Omental fat pad (tissue), 4 donors: ENCODE measurements around the gene USP31. TPM values are rescaled to one million over a fixed set of nuclear protein-coding genes. Genes with fewer than 3 reads are reported as not detected.

Experiments
- ATAC-seq: fragments of 150-250 bp; one replicate; pipeline ENCODE4 v1.9.1; 2016; ENCODE audit warnings: mild to moderate bottlenecking, moderate library complexity; ENCODE audit not compliant: low FRiP score
- DNase-seq: peaks from one replicate; pipeline ENCODE4 v3.0.0-alpha.2; 2019; ENCODE audit warnings: low spot score
- total RNA-seq, 4 donors: library from RNA; depleted of rRNA; stranded (reverse); fragments of >200 nt; gene quantifications; one replicate each; pipeline ENCODE4 v1.1.0, GENCODE V29; 2016
- TF ChIP-seq, protein P1 (sequence below), 3 donors: fragments of 450-650 bp; IDR thresholded peaks; one replicate each; pipeline ENCODE4 v1.5.1; 2016 to 2017; ENCODE audit warnings: antibody characterized with exemption in 3 of 3, mild to moderate bottlenecking in 3 of 3, moderate library complexity in 2 of 3

USP31 gene
- total RNA-seq, 4 donors from 2014 or later, result 12.7 to 17.5 (median 15.9) TPM

DNA sequence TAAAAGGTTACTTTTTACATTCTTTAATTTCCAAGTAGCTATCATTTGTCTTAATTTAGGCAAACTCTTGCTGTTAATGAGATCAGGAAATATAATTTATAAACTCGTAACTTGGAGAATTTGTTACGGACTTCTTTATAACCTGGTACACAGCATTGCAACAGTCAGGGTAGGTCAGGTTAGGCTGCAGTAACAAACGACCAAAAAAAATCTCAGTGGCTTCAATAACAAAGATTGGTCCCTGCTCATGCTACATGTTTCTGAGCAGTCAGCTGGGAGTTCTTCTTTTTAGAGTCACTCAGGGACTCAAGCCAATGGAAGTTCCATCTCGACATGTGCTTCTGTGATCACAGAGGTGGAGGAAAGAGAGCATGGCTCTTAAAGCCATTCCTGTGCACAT, 110.1 kb downstream of the USP31 start:
- no peak for ATAC-seq
- TF ChIP-seq, protein P1, sequence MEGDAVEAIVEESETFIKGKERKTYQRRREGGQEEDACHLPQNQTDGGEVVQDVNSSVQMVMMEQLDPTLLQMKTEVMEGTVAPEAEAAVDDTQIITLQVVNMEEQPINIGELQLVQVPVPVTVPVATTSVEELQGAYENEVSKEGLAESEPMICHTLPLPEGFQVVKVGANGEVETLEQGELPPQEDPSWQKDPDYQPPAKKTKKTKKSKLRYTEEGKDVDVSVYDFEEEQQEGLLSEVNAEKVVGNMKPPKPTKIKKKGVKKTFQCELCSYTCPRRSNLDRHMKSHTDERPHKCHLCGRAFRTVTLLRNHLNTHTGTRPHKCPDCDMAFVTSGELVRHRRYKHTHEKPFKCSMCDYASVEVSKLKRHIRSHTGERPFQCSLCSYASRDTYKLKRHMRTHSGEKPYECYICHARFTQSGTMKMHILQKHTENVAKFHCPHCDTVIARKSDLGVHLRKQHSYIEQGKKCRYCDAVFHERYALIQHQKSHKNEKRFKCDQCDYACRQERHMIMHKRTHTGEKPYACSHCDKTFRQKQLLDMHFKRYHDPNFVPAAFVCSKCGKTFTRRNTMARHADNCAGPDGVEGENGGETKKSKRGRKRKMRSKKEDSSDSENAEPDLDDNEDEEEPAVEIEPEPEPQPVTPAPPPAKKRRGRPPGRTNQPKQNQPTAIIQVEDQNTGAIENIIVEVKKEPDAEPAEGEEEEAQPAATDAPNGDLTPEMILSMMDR (IDR thresholded peaks at IDR 0.05), result no peak
- DNase-seq, result no peak

GRCh38 chr16:23035240-23035639, 114.0 kb downstream of the USP31 start:
- ATAC-seq (no peak), DNase-seq (no peak)
- TF ChIP-seq, protein P1 (IDR thresholded peaks at IDR 0.05), result no peak

DNA sequence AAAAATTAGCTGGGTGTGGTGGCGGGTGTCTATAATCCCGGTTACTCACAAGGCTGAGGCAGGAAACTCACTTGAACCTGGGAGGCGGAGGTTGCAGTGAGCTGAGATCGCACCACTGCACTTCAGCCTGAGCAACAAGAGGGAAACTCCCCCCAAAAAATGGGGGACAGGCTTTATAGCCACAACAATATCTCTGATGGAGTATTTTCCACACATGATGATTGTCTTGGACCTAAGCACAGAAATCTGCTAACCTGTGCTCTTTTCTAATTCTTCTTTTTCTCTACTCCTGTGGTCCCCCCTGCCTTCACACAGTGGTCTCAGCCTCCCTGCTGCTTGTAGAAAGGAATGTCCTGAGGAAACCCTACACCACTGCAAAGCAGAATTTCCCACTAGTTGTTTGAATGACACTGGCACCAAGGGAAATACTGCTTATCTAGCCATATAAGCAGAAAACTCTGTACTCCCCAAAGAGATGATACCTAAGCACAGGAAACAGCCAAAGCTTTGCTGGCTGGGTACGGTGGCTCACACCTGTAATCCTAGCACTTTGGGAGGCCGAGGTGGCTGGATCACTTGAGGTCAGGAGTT, 117.6 kb downstream of the USP31 start:
- TF ChIP-seq, protein P1 (IDR thresholded peaks at IDR 0.05), result no peak
- ATAC-seq (no peak), DNase-seq (no peak)

DNA sequence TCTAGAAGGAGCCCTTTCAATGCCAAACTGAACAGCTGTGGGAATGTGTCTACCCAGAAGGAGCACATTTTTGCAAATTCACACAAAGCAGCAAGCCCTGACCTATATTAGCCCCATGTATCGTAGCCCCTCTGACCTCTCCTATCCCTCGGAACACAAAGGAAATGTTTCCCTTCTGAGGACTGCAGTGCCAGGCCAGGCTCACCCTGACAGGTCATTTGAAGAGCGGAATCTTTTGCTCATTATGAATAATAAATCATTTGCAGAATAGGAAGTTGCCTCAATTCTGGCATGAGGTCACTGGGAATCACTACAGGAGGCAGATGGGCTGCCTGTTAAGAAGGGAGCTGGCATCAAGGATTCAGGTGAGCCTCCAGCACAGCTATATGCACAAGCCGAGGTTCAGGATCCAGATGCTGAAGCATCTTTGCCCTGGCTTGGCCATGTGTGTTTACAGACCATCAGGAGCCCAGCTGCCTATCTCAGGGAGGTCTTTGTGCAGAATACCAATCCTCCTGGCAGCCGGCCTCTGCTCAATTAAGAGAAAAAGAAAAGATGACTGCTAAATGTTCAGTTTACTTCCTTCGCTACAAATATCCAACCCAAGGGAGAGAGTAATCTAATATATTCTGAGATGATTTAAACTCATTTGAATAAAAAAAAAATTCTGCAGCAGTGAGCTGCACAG, 119.4 kb downstream of the USP31 start:
- ATAC-seq (no peak), DNase-seq (no peak)
- TF ChIP-seq, protein P1 (IDR thresholded peaks at IDR 0.05), result no peak

DNA sequence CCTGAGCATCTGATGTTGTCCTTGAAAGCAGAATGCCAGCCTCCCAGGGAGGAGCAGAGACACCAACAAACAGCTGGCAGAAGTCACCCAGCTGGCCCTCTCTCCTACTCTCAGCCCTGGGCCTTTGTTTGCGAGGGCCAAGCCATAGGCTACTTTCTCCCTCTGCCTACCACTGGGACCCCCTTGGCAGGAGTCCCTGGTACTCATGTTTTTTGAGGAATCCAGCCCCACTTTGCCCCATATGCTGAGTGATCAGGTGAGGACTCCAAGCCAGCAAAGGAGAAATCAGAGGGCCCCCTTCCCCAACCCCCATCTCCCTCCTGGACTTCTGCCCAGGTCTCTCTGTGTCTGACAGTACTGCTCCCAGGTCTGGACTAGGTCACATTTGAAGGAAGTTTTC, 121.9 kb downstream of the USP31 start:
- ATAC-seq, result no peak
- DNase-seq, result no peak
- TF ChIP-seq, protein P1 (IDR thresholded peaks at IDR 0.05), result no peak

DNA sequence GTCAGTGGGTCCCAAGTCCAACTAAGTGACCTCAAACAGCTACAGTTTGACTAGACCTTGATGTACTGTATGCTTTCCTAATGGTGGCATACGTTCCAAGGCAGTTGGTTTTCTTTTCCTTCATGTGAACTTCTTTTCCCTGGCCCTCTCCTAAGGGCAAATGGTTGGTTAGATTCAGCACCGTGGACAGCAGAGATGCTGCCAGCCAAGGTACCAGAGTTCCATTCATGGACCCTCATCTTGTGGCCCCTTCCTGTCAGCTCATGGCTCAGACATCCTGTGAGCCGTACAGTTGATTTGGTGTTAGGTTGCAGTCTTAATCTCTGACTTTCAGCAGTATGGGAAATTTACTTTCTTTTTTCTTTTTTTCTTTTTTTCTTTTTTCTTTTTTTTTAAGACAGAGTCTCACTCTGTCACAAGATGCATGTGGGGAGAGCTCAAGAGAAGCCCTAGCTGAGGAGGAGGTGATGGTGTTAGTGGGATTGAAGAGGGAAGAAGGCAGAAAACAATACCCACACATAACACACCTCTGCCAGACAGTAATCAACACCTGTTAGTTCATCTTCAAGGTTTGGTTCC, 122.4 kb downstream of the USP31 start:
- DNase-seq (no peak), ATAC-seq (no peak)
- TF ChIP-seq, protein P1 (IDR thresholded peaks at IDR 0.05), result no peak
